HG03520 (cell line): ENCODE measurements around the gene FYCO1.

Source experiments
- ATAC-seq: cut with Tn5 transposase; IDR thresholded peaks from one replicate; pipeline ENCODE4 v1.9.1; 2021; ENCODE audit warnings: mild to moderate bottlenecking, moderate library complexity; ENCODE audit not compliant: unreplicated experiment

Gene FYCO1

DNA sequence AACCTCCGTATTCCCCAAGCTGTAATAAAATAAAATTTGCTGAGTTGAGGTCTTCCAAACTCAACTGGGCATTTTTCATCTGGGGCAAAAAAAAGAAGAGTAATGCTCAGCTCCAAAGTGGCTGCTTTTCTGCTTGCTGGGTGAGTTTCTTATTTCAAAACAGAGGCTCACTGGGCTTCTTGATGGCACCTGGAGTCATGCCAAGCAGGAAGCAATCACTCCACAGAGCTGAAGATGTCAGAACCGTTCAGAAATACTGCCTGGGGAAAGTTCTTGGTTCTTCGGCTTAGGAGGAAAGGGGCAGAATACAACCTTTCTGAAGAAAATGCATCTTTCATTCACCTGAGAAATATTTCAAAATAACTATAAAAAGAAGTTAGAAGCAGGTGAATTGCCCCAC, 105.2 kb downstream of the FYCO1 start:
- no peak for ATAC-seq

GRCh38 chr3:45889337-45889736, 106.3 kb downstream of the FYCO1 start:
- no peak for ATAC-seq

- no peak for ATAC-seq
Measured at GRCh38 chr3:45887759-45888511, 107.7 kb downstream of the FYCO1 start.

- ATAC-seq: no peak
Measured at GRCh38 chr3:45887285-45887684, 108.3 kb downstream of the FYCO1 start.

DNA sequence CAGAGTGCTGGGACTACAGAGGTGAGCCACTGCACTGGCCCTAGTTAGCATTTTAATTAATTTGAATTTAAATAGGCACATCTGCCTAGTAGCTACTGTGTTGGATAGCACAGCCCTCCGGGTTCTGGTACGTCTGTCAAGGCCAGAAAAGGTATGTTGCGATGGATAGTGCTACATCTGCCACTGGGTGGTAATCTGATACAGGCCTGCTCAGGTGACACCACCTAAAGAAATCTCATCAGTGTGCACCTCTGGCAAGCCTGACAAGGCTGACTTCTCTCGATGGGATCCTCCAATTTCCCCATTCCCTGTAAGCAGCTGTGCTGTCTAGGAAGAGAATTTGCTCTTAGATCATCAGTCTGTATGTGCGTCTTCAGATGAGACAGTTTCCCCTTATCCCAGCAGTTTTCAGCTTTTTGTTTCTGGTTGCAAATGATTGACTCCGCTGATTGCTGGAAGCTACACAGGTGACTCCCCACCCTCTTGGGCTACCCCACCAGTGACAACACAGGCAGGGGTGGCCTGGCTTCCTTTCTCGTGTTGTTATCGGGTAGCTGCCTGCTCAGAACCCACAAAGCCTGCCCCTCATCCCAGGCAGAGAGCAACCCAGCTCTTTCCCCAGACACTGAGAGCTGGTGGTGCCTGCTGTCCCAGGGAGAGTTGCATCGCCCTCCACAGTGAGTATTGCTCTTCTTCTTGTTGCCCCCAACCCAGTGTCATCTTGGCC, 109.5 kb downstream of the FYCO1 start, which contains the start of gene CCR9:
CCR9 (plus strand) TSS at position 565 of the 727 bp plus-strand sequence. CDS start 8,391 bp downstream, outside the sequence.
- no peak for ATAC-seq

- no peak for ATAC-seq
Measured at GRCh38 chr3:45884368-45885201, 111.0 kb downstream of the FYCO1 start.

DNA sequence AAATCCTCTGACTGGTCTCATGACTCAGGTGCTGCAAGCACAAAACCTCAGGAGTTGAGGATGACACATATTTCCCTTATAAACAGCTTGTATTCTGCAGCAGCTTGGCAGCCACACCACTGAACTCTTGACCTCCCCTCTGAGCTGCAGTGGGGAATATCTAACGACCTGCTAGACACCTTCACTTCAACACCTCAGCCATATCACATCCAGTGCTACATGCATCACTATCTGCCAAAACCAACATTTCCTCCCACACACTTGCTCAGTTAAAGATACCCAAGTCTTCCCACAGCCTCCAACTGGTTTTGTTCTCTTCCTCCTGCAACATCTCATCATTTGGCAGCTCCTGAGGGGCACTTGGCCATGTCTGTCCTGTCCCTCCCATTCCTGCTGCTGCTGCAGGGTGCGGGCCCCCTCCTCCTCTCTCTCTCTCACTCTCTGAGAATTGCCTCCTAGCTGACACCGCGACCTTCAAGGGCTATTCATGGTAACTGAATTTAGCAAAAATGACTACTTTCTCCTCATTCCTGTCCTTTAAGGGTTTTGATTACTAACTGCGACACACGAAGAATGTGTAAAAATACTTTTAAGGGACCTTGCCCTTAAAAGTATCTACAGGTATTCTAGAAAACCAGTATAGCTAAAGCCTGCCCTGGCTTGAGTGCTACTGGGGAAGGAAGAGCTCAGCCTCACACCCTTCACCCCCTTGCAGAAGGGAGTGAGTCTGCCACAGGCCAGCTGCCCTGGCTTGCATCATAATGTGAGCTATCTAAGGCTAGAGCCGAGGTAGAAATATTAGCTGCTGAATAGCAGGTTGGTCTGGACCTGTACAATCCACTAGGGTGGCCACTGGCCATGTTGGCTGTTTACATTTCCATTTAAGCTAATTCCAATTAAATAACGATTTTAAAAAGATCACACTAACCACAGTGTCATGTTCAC, 114.3 kb downstream of the FYCO1 start:
- ATAC-seq: no peak

DNA sequence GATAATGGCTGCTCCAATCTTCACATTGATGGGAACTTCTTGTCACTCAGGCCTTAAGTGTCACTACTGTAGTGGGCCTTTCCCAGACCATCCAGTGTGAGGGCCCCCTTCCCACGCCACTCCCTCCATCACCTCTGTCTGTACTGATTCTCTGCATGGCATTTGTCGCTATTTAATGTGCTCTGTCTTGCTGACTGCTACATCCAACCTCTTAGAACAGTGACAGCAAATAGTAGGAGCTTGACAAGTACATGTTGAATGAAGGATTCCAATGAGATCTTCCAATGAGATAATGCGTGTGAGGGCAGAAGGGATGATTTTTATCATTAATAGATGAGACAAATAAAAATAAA, 114.9 kb downstream of the FYCO1 start:
- no peak for ATAC-seq

GRCh38 chr3:45878124-45878523, 117.5 kb downstream of the FYCO1 start:
- ATAC-seq: no peak

- no peak for ATAC-seq
Measured at GRCh38 chr3:45874677-45875346, 120.8 kb downstream of the FYCO1 start.

GRCh38 chr3:45873638-45874037, 122.0 kb downstream of the FYCO1 start:
- ATAC-seq: no peak

DNA sequence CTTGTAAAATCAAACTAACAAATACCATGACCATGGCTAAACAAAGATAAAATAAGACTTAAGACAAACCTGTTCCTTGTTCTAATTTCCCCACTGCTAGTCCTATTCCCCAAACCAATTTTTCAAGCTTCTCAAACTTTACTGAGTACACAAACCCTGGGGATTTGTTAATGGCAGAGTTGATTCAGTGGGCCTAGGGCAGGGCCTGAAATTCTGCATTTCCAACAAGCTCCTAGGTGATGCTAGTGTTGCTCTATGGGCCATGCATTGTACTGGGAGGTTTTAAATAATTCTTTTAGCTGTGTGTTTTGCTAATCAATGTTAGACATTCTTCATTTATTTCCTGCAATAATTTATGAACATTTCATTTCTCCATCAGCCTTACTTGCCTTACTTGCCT, 122.6 kb downstream of the FYCO1 start:
- no peak for ATAC-seq

DNA sequence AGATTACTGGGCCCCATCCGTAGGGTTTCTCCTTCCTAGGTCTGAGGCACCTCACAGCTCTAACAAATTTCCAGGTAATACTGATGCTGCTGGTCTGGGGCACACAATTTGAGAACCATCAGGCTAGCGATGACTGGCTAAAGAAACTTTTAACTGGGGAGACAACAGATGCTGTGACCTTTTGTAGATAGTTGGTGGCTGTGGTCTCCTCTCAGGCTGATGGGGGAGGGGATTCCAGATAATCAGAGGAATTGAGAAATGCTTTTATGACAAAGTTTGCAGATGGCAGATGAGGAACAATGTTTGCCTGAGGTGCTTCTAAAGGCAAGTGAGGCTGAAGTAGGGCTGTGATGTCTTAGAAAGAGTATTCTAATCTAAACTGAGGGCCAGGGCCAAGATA, 123.1 kb downstream of the FYCO1 start:
- ATAC-seq: no peak

- no peak for ATAC-seq
Measured at GRCh38 chr3:45871780-45872179, 123.8 kb downstream of the FYCO1 start.

- ATAC-seq: no peak
Measured at GRCh38 chr3:45870099-45870498, 125.5 kb downstream of the FYCO1 start.

DNA sequence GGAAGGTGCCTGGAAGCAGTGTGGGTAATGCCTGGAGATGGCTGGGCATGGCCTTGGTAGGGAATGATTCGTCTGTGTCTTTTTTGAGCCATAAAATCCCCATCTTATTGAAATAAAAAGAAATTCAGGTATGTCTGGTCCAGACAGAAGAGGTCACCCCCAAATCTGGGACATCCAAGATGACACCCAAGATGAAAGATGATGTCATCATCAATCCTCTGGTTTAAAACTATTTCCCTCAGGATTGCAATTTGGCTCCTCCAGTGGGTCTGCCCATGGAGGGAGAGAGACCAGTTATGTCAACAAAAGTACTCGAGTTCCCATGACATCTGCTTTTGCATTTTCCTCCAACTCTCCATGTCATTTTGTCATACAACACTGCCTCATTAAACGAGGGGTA, 126.0 kb downstream of the FYCO1 start:
- ATAC-seq: no peak

DNA sequence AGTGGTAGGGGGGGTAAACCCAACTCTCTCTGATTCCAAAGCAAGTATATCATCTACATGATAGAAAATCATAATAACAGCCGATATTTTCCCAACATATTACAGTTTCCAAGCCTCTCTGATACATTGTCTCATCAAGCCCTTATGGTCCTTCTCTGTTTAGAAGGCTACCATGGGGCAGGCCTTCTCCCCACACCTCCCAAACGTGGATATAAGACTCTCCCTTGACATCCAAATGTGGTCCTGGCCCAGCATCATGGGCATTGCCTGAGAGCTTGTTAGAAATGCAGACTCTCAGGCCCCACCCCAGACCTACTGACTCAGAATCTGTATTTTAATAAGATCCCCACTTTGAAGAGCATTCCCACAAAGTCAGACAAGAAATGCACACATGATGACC, 127.0 kb downstream of the FYCO1 start:
- no peak for ATAC-seq

DNA sequence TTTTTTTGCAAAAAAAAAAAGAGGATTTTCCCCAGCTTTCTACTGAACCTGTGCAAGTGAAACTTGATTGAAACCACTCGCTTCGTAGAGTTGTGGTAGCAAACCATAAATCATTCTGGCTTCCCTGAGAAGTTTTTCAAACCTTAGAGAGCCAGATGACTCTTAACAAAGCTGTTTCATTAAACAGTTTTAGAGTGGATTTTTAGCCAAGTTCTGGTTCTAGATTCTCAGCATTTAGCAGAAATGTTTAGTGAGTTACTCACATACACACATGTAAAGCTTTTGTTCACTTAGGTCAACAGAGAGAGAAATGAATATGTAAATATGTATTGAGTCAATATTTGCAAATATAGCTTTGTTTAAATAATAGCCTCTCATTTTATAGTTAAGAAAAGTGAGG, 127.4 kb downstream of the FYCO1 start:
- no peak for ATAC-seq
